GM23338 (cell line): Measurements from ENCODE around the gene IL15RA. TPM values are rescaled to one million over a fixed set of nuclear protein-coding genes. Genes with fewer than 3 reads are reported as not detected.
"Not testable (repeated sequence)": the region's sequence is repeated elsewhere in the genome, so short reads cannot be mapped to it uniquely, and the experiment has no call there.

Experiments
- ATAC-seq: fragments of 200-7000 bp; cut with Tn5 transposase; 3 replicates; pipeline ENCODE4 v1.9.1; 2020
- DNase-seq: peaks from one replicate; pipeline ENCODE4 v3.0.0-alpha.2; 2015; ENCODE audit warnings: low spot score
- H2AFZ ChIP-seq: fragments of 200-600 bp; sonication (generic); 2 replicates; pipeline ENCODE4 v1.8.0; 2016; ENCODE audit warnings: antibody characterized with exemption, mild to moderate bottlenecking, moderate library complexity
- H3F3A ChIP-seq: fragments of 200-600 bp; sonication (generic); replicated peaks from 2 replicates; pipeline ENCODE4 v1.8.0; 2017; ENCODE audit warnings: antibody characterized with exemption, mixed run types, low read depth
- H3K27ac ChIP-seq: fragments of 200-600 bp; sonication (generic); 2 replicates; pipeline ENCODE4 v1.6.1; 2016; ENCODE audit warnings: low read depth
- H3K27me3 ChIP-seq: fragments of 200-600 bp; sonication (generic); 2 replicates; pipeline ENCODE4 v1.8.0; 2016; ENCODE audit warnings: mild to moderate bottlenecking, mixed run types, moderate library complexity; ENCODE audit not compliant: insufficient read depth
- H3K36me3 ChIP-seq: fragments of 200-600 bp; sonication (generic); 2 replicates; pipeline ENCODE4 v1.8.0; 2016; ENCODE audit warnings: mild to moderate bottlenecking; ENCODE audit not compliant: insufficient read depth
- H3K4me1 ChIP-seq: fragments of 200-600 bp; sonication (generic); 2 replicates; pipeline ENCODE4 v1.8.0; 2016; ENCODE audit warnings: mild to moderate bottlenecking, moderate library complexity; ENCODE audit not compliant: insufficient read depth
- H3K4me2 ChIP-seq: fragments of 200-600 bp; sonication (generic); 2 replicates; pipeline ENCODE4 v1.7.1; 2017; ENCODE audit warnings: mixed run types
- H3K4me3 ChIP-seq: fragments of 200-600 bp; sonication (generic); 2 replicates; pipeline ENCODE4 v1.6.1; 2016; ENCODE audit warnings: mixed run types
- H3K79me2 ChIP-seq: fragments of 200-600 bp; sonication (generic); replicated peaks from 2 replicates; pipeline ENCODE4 v1.8.0; 2017; ENCODE audit warnings: mild to moderate bottlenecking; ENCODE audit not compliant: insufficient read depth
- H3K9me2 ChIP-seq: fragments of 200-600 bp; sonication (generic); 2 replicates; pipeline ENCODE4 v1.8.0; 2017; ENCODE audit not compliant: insufficient read depth
- H4K20me1 ChIP-seq: fragments of 200-600 bp; sonication (generic); replicated peaks from 2 replicates; pipeline ENCODE4 v1.8.0; 2017; ENCODE audit warnings: mild to moderate bottlenecking; ENCODE audit not compliant: insufficient read depth
- H3K27ac Mint-ChIP-seq: 2 replicates; pipeline ENCODE4 v1.8.0; 2020; ENCODE audit warnings: inconsistent platforms, mild to moderate bottlenecking, moderate library complexity, mixed read lengths
- H3K27me3 Mint-ChIP-seq: 3 replicates; pipeline ENCODE4 v1.8.0; 2022; ENCODE audit warnings: low read depth, mild to moderate bottlenecking, moderate library complexity, mixed read lengths, inconsistent platforms; ENCODE audit not compliant: insufficient read depth, poor library complexity
- H3K36me3 Mint-ChIP-seq: 3 replicates; pipeline ENCODE4 v1.8.0; 2021; ENCODE audit warnings: low read depth, mild to moderate bottlenecking, inconsistent platforms, moderate library complexity, mixed read lengths
- H3K4me1 Mint-ChIP-seq: 3 replicates; pipeline ENCODE4 v1.8.0; 2020; ENCODE audit warnings: mild to moderate bottlenecking, inconsistent platforms, mixed read lengths
- H3K4me3 Mint-ChIP-seq: 3 replicates; pipeline ENCODE4 v1.8.0; 2021; ENCODE audit warnings: moderate library complexity, mild to moderate bottlenecking, inconsistent platforms, mixed read lengths
- H3K9me3 Mint-ChIP-seq: 3 replicates; pipeline ENCODE4 v1.8.0; 2020; ENCODE audit warnings: moderate library complexity, mild to moderate bottlenecking, inconsistent platforms, mixed read lengths
- CREB1 ChIP-seq: fragments of 250-450 bp; sonication (Bioruptor Pico); IDR thresholded peaks from 2 replicates; pipeline ENCODE4 v1.5.0; 2020; ENCODE audit warnings: low read depth, mild to moderate bottlenecking, moderate library complexity
- JUNB ChIP-seq: IDR thresholded peaks from one replicate; pipeline ENCODE4 v1.6.1; 2016; ENCODE audit warnings: antibody characterized with exemption; ENCODE audit not compliant: unreplicated experiment
- NANOG ChIP-seq: IDR thresholded peaks from 2 replicates; pipeline ENCODE4 v1.6.1; 2016; ENCODE audit warnings: antibody characterized with exemption, borderline replicate concordance
- POLR2AphosphoS5 ChIP-seq: IDR thresholded peaks from 2 replicates; pipeline ENCODE4 v1.6.1; 2016; ENCODE audit warnings: antibody characterized with exemption, low read depth
- ZNF114 ChIP-seq: fragments of 250-450 bp; sonication (Bioruptor Pico); IDR thresholded peaks from 2 replicates; pipeline ENCODE4 v1.5.0; 2020; ENCODE audit warnings: mild to moderate bottlenecking, moderate library complexity
- ZNF331 ChIP-seq: fragments of 250-450 bp; sonication (Bioruptor Pico); IDR thresholded peaks from 2 replicates; pipeline ENCODE4 v1.5.0; 2020; ENCODE audit warnings: low read depth, mild to moderate bottlenecking, moderate library complexity
- polyA plus RNA-seq: library from polyadenylated mRNA; unstranded; fragments of >200 nt; fragmentation: Nextera tagmentation; extraction: Ambion mirVana; gene quantifications from 2 replicates; pipeline ENCODE4 v1.2.1, GENCODE V29; 2016
- total RNA-seq: library from RNA; depleted of rRNA; stranded (reverse); fragments of >200 nt; shearing (Covaris generic); gene quantifications from 2 replicates; pipeline ENCODE4 v1.2.3, GENCODE V29; 2014
- TF ChIP-seq, protein P1 (sequence below): IDR thresholded peaks from 2 replicates; pipeline ENCODE4 v1.6.1; 2016; ENCODE audit warnings: antibody characterized with exemption
- TF ChIP-seq, protein P2 (sequence below), 2 experiments: fragments of 200-600 bp in 1 of 2; sonication (generic) in 1 of 2; conservative IDR thresholded peaks; 2 replicates each; pipeline versions ENCODE4 v1.5.1 to v1.6.1; 2016 to 2017; ENCODE audit warnings: antibody characterized with exemption in 2 of 2, low read depth in 2 of 2, mild to moderate bottlenecking in 2 of 2, moderate library complexity in 1 of 2
- TF ChIP-seq, protein P3 (sequence below): fragments of 250-450 bp; sonication (Bioruptor Pico); IDR thresholded peaks from 2 replicates; pipeline ENCODE4 v1.5.0; 2020; ENCODE audit warnings: mild to moderate bottlenecking, moderate library complexity

IL15RA gene
- total and polyA plus RNA-seq, 2 experiments from 2014 or later: 1.6 to 2.2 TPM

DNA sequence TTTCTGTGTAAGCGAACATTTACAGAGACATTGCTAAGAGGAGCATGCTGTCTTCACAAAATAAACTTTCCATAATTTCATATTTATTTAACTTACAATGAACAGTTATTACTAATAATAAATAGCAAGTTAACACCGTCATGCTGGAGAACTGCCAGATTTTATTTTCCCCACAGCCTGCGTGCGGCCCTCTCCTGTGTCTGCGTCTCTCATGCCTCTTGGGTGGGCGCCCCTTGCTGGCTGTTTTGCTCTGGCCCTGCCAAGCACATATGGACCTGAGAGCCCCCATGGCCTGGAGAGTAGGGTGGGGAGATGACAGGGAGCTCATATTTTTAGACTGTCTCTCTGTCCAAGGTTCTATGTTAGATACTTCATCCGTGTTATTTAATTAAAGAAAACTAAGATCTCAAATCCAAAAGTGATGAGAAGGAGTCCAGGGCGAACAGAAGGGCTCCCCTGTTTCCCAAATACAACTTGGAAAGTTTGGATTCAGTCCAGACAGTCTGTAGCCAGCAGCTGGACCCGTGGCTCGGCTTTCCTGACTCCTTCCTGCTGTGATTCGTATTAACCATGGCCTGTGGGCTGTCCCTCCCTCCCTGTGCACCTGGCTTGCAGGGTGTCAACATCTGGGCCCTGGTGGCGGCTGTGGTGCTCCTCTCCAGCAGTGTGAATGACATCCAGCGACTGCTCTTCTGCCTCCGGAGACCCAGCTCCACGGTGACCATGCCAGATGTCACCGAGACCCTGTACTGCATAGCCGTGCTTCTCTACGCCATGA is 66.8 kb downstream of the IL15RA start (continued):
- TF ChIP-seq, protein P1, sequence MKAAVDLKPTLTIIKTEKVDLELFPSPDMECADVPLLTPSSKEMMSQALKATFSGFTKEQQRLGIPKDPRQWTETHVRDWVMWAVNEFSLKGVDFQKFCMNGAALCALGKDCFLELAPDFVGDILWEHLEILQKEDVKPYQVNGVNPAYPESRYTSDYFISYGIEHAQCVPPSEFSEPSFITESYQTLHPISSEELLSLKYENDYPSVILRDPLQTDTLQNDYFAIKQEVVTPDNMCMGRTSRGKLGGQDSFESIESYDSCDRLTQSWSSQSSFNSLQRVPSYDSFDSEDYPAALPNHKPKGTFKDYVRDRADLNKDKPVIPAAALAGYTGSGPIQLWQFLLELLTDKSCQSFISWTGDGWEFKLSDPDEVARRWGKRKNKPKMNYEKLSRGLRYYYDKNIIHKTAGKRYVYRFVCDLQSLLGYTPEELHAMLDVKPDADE: no peak
- TF ChIP-seq JUNB (no peak), CREB1 (CRISPR knock-in tag) (no peak), POLR2AphosphoS5 (no peak), NANOG (no peak)
- TF ChIP-seq, protein P2, sequence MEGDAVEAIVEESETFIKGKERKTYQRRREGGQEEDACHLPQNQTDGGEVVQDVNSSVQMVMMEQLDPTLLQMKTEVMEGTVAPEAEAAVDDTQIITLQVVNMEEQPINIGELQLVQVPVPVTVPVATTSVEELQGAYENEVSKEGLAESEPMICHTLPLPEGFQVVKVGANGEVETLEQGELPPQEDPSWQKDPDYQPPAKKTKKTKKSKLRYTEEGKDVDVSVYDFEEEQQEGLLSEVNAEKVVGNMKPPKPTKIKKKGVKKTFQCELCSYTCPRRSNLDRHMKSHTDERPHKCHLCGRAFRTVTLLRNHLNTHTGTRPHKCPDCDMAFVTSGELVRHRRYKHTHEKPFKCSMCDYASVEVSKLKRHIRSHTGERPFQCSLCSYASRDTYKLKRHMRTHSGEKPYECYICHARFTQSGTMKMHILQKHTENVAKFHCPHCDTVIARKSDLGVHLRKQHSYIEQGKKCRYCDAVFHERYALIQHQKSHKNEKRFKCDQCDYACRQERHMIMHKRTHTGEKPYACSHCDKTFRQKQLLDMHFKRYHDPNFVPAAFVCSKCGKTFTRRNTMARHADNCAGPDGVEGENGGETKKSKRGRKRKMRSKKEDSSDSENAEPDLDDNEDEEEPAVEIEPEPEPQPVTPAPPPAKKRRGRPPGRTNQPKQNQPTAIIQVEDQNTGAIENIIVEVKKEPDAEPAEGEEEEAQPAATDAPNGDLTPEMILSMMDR (conservative IDR thresholded peaks at IDR 0.05; ENCODE audit: low read depth in 2 of 2): no peak

DNA sequence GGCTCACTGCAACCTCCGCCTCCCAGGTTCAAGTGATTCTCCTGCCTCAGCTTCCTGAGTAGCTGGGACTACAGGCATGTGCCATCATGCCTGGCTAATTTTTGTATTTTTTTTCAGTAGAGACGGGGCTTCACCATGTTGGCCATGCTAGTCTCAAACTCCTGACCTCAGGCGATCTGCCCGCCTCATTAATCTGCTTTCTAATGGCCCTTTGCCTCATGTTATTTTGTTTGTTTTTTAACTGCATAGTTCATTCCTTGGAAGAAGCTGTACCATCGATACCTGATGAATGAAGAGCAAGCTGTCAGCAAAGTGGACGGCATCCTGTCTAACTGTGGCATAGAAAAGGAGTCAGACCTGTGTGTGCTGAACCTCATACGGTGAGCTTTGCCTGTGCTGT is 68.7 kb downstream of the IL15RA start:
- peaks cover 22% of the 10 kb centered on the region for H3K36me3 ChIP-seq

DNA sequence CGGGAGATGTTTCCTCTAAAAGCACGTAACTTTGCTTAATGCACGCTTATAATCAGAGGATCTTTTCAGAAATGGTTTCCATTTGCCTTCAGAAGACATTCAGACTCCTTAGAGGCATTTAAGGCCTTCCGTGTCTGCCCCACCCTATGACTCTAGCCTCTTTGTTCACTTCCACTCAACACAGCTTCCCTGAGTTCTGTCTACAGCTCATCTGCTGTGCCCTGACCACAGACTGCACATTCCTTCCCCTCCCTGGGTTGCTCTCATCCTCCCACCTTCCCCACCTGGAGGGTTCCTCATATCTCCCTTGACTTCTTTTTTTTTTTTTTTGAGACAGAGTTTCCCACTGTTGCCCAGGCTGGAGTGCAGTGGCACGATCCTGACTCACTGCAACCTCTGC is 70.7 kb downstream of the IL15RA start:
- H3K27ac ChIP-seq: no peak overlapping the region
- no peak overlapping the region for H3K4me3 ChIP-seq
- H3K79me2 ChIP-seq: peaks cover 31% of the 10 kb centered on the region
- H3K27me3 ChIP-seq: no peaks in the 10 kb centered on the region
- no peaks in the 10 kb centered on the region for H3F3A ChIP-seq
- H3K4me2 ChIP-seq: no peak overlapping the region
- no peaks in the 10 kb centered on the region for H3K4me1 ChIP-seq
- no peak overlapping the region for H3K4me3 Mint-ChIP-seq
- DNase-seq (no peak), ATAC-seq (no peak)
- no peaks in the 10 kb centered on the region for H3K9me2 ChIP-seq
- peaks cover 1% of the 10 kb centered on the region for H3K27me3 Mint-ChIP-seq
- no peak overlapping the region for H3K27ac Mint-ChIP-seq
- H3K4me1 Mint-ChIP-seq: no peaks in the 10 kb centered on the region
- H2AFZ ChIP-seq: no peak overlapping the region
- H3K36me3 Mint-ChIP-seq: peaks cover 44% of the 10 kb centered on the region
- peaks cover 9% of the 10 kb centered on the region for H4K20me1 ChIP-seq
- H3K36me3 ChIP-seq: peaks cover 15% of the 10 kb centered on the region
- H3K9me3 Mint-ChIP-seq: no peaks in the 10 kb centered on the region
- TF ChIP-seq CREB1 (CRISPR knock-in tag) (no peak), ZNF331 (CRISPR knock-in tag) (no peak), NANOG (no peak), ZNF114 (no peak)
- TF ChIP-seq, protein P1: no peak
- TF ChIP-seq, protein P3, sequence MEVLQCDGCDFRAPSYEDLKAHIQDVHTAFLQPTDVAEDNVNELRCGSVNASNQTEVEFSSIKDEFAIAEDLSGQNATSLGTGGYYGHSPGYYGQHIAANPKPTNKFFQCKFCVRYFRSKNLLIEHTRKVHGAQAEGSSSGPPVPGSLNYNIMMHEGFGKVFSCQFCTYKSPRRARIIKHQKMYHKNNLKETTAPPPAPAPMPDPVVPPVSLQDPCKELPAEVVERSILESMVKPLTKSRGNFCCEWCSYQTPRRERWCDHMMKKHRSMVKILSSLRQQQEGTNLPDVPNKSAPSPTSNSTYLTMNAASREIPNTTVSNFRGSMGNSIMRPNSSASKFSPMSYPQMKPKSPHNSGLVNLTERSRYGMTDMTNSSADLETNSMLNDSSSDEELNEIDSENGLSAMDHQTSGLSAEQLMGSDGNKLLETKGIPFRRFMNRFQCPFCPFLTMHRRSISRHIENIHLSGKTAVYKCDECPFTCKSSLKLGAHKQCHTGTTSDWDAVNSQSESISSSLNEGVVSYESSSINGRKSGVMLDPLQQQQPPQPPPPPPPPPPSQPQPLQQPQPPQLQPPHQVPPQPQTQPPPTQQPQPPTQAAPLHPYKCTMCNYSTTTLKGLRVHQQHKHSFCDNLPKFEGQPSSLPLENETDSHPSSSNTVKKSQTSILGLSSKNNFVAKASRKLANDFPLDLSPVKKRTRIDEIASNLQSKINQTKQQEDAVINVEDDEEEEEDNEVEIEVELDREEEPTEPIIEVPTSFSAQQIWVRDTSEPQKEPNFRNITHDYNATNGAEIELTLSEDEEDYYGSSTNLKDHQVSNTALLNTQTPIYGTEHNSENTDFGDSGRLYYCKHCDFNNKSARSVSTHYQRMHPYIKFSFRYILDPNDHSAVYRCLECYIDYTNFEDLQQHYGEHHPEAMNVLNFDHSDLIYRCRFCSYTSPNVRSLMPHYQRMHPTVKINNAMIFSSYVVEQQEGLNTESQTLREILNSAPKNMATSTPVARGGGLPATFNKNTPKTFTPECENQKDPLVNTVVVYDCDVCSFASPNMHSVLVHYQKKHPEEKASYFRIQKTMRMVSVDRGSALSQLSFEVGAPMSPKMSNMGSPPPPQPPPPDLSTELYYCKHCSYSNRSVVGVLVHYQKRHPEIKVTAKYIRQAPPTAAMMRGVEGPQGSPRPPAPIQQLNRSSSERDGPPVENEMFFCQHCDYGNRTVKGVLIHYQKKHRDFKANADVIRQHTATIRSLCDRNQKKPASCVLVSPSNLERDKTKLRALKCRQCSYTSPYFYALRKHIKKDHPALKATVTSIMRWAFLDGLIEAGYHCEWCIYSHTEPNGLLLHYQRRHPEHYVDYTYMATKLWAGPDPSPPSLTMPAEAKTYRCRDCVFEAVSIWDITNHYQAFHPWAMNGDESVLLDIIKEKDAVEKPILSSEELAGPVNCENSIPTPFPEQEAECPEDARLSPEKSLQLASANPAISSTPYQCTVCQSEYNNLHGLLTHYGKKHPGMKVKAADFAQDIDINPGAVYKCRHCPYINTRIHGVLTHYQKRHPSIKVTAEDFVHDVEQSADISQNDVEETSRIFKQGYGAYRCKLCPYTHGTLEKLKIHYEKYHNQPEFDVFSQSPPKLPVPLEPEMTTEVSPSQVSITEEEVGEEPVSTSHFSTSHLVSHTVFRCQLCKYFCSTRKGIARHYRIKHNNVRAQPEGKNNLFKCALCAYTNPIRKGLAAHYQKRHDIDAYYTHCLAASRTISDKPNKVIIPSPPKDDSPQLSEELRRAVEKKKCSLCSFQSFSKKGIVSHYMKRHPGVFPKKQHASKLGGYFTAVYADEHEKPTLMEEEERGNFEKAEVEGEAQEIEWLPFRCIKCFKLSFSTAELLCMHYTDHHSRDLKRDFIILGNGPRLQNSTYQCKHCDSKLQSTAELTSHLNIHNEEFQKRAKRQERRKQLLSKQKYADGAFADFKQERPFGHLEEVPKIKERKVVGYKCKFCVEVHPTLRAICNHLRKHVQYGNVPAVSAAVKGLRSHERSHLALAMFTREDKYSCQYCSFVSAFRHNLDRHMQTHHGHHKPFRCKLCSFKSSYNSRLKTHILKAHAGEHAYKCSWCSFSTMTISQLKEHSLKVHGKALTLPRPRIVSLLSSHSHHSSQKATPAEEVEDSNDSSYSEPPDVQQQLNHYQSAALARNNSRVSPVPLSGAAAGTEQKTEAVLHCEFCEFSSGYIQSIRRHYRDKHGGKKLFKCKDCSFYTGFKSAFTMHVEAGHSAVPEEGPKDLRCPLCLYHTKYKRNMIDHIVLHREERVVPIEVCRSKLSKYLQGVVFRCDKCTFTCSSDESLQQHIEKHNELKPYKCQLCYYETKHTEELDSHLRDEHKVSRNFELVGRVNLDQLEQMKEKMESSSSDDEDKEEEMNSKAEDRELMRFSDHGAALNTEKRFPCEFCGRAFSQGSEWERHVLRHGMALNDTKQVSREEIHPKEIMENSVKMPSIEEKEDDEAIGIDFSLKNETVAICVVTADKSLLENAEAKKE: no peak

More for the DNA sequence above, 68.7 kb downstream of the IL15RA start:
- H3K4me3 ChIP-seq, H3K4me1 Mint-ChIP-seq, DNase-seq, H4K20me1 ChIP-seq, H3K27ac Mint-ChIP-seq, H3K9me2 ChIP-seq, H3K27me3 Mint-ChIP-seq, H3F3A ChIP-seq, H3K4me2 ChIP-seq, H3K4me1 ChIP-seq, H3K27ac ChIP-seq, H3K9me3 Mint-ChIP-seq, ATAC-seq, H2AFZ ChIP-seq, H3K27me3 ChIP-seq, H3K4me3 Mint-ChIP-seq: not testable (repeated sequence)
- H3K36me3 Mint-ChIP-seq: peaks cover 55% of the 10 kb centered on the region
- peaks cover 12% of the 10 kb centered on the region for H3K79me2 ChIP-seq
